Measurements from ENCODE around the gene SPSB2.
"Not testable (repeated sequence)": the region's sequence is repeated elsewhere in the genome, so short reads cannot be mapped to it uniquely, and the experiment has no call there.

SPSB2 gene

DNA sequence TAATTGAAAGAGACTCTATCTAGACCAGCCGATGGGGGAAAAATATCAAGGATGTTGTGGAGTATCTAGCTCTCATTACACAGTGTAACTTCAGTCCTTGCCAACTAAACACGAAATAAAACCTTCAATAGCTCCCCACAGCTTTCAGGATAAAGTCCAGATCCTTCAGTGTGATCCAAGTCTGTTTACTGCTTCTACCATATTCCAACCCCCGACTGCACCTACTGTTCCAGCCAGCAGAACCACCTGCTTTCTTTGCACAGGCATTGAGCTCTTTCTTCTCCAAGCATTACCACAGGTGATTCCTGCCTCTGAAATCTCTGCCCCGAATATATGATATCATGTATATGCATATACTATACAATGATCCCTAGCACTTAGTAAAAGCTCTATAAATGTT, 29.3 kb upstream of the SPSB2 start:
- DNase-seq (ENCODE audit: low read depth in 2 of 2): no peak

DNA sequence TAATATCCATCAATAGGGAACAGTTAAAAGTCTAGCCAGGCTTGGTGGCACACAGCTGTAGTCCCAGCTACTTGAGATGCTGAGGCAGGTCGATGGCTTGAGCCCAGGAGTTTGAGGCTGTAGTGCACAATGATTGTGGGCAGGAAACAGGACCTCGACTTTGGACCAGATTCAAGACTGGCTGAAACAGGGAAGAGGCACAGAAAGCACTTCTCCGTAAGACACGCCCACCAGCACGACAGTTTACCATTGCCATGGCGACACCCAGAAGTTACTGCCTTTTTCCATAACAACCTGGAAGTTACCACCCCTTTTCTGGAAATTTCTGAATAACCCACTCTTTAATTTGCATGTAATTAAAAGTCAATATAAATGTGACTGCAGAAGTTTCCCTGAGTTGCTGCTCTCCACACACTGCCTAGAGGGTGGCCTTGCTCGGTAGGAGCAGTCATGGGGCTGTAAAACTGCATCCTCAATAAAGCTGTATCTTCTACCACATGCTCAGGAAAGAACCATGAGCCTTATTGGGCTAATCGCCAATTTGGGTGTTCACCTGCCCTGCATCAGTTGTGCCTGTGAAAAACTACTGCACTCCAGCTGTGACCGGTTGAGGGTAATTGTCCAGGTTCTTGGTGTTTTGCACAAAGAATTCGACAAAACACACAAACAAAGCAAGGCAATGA, 26.9 kb upstream of the SPSB2 start:
- DNase-seq (ENCODE audit: low read depth in 2 of 2): no peak

DNA sequence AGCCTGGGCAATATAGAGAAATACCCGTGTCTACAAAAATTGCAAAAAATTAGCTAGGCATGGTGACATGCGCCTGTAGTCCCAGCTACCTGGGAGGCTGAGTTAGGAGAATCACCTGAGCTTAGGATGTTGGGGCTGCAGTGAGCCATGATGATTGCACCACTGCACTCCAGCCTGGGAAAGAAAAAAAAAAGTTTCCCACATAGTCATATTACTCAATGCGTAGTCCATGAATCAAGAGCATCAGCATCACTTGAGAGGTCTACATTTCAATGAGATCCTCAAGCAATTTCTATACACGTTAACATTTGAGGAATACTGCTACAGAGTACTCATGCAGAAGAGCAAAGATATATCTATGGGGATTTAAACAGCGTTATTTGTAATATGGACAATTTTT, 26.3 kb upstream of the SPSB2 start:
- DNase-seq (ENCODE audit: low read depth in 2 of 2): no peak

DNA sequence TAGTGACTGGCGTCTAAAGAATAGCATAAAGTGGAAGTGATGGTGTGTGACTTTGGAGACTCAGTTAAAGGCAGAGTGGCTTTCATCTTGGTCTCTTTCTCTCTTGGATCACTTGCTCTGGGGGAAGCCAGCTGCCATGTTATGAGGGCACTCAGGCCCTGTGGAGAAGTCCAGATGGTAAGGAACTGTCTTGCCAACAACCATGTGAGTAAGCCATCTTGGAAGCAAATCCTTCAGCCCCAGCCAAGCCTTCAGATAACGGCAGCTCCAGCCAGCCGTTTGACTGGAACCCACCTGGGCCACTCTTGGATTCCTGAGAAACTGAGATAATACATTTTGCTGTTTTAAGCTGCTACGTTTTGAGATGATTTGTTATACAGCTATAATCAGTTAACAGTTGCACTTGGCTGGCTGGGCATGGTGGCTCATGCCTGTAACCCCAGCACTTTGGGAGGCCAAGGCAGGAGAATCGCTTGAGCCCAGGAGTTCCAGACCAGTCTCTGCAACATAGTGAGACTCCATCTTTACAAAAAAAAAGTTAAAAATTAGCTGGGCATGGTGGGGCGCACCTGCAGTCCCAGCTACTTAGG, 23.8 kb upstream of the SPSB2 start:
- DNase-seq (ENCODE audit: low read depth in 2 of 2): no peak

DNA sequence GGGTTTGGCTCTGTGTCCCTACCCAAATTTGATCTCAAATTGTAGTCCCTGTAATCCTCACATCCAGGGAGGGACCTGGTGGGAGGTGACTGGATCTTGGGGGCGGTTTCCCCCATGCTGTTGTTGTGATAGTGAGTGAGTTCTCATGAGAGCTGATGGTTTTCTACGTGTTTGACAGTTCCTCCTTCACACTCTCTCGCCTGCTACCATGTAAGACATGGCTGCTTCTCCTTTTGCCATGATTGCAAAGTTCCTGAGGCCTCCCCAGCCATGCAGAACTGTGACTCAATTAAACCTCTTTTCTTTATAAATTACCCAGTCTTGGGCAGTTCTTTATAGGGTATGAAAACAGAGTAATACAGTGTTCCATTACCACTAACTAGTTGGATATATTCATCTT, 21.2 kb upstream of the SPSB2 start:
- no peak for DNase-seq (ENCODE audit: low read depth in 2 of 2)

DNA sequence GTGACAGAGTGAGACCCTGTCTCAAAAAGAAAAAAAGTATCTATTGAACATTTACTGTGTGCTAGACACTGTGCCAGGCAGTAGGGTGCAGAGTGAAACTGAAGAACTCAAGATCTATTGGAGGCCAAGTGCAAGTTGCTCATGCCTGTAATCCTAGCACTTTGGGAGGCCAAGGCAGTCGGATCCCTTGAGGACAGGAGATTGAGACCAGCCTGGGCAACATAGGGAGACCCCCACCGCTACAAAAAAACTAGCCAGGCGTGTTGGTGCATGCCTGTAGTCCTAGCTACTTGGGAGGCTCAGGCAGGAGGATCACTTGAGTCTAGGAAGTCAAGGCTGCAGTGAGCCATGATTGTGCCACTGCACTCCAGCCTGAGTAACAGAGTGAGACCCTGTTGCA, 19.6 kb upstream of the SPSB2 start:
- not testable (repeated sequence) for DNase-seq (ENCODE audit: low read depth in 2 of 2)

DNA sequence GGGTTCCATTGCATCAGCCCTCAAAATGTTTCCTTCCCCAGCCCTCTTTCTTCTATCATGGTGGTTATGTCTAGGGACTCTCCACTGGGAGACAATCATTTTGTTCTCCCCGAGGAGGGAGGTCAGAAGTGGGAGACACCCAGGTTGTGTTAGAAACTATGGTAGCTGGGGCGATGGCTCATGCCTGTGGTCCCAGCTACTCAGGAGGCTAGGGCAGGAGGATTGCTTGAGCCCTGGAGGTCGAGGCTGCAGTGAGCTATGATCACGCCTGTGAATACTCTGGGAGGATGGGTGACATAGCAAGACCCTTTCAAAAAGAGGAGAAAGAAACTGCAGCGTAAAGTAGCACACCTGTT, 18.5 kb upstream of the SPSB2 start:
- no peak for DNase-seq (ENCODE audit: low read depth in 2 of 2)

DNA sequence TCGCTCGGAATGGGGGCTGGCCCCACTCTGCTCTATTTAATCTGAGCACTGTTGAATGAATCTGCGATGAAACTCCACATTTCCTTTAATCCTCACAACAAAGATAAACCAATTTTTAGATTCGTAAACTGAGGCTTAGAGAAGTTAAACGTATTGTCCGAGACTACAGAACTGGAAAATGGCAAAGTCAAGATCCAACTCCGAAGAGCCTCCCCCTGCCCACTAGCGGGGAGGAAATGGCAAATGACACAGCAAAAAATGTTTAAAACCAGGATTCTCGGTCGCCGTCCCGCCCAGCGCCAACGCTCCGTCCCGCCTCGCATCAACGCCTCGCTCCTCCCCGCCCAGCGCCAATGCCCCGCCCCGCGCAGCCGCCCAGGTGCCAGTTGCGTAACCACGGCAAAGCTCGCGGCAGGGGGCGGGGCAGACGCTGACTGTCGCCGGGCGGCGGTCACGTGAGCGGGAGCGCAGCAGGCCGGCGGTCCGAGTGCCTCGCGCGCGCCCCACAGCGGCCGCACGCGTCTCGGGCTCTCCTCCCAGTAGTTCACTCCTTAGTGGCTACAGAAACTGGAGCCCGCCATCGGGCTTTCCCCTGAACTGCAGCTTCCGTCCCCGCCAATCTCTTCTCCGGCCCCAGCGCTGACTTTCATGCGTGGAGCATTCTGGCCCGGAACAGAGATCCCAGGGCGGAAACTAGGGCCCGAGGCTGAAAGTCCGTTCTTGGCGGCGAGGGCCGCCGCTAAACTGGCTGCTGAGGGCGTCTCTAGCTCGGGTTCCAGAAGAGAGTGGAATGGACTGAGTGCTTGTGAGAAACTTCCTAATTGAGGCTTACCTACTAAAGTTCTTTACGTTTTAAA, 17.9 kb upstream of the SPSB2 start:
- DNase-seq (ENCODE audit: low read depth in 2 of 2): peak; percentile 97 to 99

DNA sequence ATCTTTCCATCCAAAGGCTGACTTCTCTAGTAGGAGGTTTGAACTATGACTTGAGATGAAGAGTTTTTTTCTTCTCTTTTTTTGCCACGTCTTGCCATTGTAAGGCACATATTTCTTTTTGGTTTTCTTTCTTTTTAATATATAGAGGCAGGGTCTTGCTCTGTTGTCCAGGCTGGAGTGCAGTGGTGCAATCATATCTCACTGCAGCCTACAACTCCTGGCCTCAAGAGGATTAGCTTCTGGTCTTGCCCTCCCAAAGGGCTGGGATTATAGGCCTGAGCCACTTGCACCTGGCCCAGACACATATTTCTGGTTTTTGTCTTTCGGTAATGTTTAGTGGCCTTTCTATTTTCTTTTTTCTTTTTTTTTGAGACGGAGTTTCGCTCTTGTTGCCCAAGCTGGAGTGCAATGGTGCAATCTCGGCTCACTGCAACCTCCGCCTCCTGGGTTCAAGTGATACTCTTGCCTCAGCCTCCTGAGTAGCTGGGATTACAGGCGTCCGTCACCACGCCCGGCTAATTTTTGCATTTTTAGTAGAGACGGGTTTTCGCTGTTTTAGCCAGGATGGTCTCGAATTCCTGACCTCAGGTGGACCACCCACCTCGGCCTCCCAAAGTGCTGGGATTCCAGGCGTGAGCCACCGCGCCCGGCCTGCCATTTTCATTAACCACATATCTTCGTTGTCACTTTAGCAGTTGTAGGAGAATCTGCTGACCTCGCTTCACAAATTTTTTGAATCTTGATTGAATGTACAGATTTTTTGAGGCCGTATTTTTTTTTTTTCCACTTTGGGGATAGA, 16.9 kb upstream of the SPSB2 start:
- not testable (repeated sequence) for DNase-seq (ENCODE audit: low read depth in 2 of 2)

DNA sequence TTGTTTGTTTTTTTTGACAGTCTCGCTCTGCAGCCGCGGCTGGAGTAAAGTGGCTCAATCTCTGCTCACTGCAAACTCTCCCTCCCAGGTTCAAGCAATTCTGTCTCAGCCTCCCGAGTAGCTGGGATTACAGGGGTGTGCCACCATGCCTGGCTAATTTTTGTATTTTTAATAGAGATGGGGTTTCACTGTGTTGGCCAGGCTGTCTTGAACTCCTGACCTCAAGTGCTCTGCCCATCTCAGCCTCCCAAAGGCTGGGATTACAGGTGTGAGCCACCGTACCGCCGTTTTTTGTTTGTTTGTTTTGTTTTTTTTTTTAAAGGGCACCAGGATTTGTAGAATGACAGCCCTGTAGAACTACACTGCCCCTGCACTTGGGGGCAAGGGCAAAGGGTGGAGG, 15.7 kb upstream of the SPSB2 start:
- not testable (repeated sequence) for DNase-seq (ENCODE audit: low read depth in 2 of 2)

DNA sequence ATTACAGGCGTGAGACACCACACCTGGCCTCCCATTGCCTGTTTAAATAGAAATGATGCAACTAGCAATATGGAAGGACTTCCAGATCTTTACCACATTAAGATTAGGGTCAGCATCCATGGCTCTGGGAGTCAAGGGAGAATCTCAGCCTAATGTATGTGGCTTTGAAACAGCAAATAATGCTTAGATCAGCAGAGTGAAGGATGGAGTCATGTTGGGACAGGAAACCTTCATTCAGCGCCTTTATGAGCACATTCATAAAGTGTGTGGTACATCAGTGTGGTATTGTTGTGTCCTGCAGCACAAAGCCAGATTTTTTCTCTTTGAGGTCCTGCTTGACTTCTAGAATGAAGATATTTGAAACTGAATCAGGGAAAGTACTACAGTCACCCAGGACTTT, 15.3 kb upstream of the SPSB2 start:
- no peak for DNase-seq (ENCODE audit: low read depth in 2 of 2)

DNA sequence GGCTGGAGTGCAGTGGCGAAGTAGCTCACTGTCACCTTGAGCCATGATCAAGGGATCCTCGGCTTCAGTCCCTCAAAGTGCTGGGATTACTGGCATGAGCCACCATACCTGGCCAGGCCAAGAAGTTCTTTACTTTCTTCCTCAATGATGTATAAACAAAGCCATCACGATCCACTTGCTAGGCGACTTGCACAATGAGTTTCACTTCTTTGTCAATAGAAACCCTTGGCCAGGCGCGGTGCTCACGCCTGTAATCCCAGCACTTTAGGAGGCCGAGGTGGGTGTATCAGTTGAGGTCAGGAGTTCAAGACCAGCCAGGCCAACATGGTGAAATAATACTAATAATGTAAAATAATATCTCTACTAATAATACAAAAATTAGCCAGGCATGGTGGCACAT, 14.4 kb upstream of the SPSB2 start:
- DNase-seq (ENCODE audit: low read depth in 2 of 2): no peak

DNA sequence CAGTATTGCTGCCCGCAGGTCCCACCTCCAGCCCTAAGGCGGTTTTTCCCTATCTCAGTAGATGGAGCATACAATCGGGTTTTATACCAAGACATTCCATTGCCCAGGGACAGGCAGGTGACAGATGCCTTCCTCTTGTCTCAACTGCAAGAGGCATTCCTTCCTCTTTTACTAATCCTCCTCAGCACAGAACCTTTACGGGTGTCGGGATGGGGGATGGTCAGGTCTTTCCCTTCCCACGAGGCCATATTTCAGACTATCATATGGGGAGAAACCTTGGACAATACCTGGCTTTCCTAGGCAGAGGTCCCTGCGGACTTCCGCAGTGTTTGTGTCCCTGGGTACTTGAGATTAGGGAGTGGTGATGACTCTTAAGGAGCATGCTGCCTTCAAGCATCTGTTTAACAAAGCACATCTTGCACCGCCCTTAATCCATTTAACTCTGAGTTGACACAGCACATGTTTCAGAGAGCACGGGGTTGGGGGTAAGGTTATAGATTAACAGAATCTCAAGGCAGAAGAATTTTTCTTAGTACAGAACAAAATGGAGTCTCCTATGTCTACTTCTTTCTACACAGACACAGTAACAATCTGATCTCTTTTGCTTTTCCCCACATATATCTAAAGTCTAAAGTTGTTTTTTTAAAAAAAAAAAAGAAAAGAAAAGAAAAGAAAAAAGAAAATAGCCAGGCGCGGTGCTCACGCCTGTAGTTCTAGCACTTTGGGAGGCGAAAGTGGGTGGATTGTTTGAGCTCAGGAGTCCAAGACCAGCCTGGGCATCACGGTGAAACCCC, 13.3 kb upstream of the SPSB2 start:
- DNase-seq (ENCODE audit: low read depth in 2 of 2): not testable (repeated sequence)

DNA sequence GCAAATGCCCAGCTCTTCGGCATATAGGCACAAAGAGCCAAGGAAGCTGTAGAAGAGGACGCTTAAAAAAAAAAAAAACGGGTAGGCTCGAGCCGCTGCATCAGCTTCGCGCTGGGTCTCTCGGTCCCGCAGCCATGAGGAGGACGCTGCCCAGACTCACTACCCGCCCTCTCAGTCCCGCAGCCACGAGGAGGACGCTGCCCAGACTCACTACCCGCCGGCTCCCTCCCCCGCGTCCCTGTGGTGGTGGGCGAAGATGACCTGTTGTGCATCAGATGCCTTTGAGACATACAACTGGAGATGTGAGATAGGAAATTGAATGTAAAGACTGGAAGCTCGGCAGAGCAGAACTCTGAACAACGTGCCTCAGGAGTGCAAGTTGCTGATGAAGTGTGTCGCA, 11.4 kb upstream of the SPSB2 start:
- DNase-seq (ENCODE audit: low read depth in 2 of 2): no peak

DNA sequence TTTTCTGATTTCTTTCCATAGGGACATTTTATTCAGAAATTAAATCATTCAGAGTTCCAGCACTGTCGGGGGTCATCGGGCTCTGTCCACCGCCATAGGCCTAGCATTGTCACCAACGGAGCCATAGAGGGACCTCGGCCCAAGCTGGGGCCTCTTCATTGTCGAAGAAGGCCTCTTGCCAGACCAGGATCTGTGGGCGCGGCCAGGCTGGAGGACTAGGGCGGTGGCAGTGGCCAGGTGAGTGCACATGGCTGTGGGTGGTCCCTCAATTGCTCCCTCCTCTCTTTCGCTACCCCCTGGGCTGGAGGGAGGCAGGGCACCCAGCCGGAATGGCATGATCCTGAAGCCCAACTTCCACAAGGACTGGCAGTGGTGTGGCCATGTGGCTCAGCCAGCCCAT, 10.6 kb upstream of the SPSB2 start:
- DNase-seq (ENCODE audit: low read depth in 2 of 2): no peak

DNA sequence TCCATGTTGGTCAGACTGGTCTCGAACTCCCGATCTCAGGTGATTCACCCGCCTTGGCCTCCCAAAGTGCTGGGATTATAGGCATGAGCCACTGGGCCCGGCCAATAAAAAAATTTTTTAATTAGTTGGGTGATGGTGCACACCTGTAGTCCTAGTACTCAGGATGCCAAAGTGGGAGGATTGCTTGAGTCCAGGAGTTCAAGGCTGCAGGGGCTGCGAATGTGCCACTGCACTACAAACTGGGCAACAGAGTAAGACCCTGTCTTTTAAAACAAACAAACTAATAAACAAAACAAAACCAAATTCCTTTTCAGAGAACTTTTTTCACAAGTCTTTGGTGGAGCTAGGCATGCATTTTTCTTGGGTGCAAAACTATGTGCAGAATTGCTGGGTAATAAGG, 10.1 kb upstream of the SPSB2 start:
- no peak for DNase-seq (ENCODE audit: low read depth in 2 of 2)

DNA sequence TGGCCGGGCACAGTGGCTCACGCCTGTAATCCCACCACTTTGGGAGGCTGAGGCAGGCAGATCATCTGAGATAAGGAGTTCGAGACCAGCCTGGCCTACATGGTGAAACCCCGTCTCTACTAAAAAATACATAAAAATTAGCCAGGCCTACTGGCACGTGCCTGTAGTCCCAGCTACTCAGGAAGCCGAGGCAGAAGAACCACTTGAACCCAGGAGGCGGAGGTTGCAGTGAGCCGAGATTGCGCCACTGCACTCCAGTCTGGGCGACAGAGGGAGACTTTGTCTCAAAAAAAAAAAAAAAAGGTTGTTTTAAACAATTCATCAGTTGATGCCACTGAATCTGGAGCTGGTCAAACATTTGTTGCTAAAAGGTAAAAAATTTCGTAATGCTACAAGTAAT, 6.7 kb upstream of the SPSB2 start:
- not testable (repeated sequence) for DNase-seq (ENCODE audit: low read depth in 2 of 2)

DNA sequence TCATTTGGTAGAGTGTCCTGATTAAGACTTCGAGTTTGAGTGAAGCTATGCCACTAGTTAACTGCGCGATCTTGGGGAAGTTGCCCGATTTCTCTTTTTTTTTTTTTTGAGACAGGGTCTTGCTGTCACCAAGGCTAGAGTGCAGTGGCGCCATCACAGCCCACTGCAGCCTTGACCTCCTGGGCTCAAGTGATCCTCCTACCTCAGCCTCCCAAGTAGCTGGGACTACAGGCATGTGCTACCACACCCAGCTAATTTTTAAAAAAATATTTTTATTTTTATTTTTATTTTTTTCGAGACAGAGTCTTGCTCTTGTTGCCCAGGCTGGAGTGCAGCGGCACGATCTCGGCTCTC, 889 bp upstream of the SPSB2 start:
- not testable (repeated sequence) for DNase-seq (ENCODE audit: low read depth in 2 of 2)

DNA sequence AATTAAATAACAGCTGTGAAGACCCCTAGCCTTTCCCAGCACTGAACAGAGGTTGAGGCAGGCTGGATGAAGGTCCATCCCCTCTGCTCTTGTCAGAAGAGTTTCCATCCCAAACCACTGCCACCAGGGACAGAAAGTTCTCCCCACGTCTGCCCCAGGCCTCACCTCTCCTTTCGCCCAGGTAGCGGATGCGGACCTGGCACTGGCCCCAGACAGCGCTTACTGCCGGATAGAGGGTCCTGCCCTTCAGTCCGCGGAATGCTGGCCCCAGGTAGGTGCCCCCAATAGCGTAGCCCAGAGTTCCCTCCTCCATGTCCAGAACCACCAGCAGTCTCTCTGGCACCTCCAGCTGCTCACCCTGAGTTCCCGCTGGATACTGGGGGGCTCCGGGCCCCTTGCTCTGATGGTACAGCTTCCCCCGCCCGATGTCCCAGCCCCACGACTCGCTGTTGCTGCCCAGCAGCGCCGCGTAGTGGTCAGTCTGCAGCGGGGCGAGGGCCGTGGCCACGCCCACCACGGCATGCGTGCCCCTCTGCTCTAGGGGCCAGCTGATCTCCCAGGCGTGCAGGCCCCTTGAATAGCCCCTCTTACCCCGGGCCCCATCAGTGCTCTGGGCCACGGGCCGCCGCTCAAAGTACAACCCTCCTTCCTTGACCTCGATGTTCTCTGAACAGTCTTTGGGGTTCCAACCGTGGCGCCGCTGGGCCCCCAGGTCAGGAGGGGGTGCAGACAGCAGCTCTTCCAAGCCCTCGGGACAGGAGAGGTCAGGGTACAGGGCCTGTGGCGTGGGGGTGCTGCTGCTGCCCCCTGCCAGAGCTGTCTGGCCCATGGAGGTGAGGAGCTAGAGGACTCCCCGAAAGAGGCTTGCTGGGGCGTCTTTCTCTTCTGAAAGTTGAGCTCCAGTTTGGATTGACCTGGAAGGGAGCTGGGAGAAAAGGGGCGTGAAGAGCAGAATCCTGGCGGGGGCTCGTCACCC, 742 bp downstream of the SPSB2 start:
- peak; percentile 62 to 81 for DNase-seq (ENCODE audit: low read depth in 2 of 2)
